Inferior parietal cortex (tissue), 1 donor: ENCODE data around the gene FOLR2.

Experiments used
- DNase-seq: peaks from one replicate; pipeline ENCODE4 v3.0.0-alpha.2; 2016; ENCODE audit errors: extremely low spot score

Gene FOLR2

DNA sequence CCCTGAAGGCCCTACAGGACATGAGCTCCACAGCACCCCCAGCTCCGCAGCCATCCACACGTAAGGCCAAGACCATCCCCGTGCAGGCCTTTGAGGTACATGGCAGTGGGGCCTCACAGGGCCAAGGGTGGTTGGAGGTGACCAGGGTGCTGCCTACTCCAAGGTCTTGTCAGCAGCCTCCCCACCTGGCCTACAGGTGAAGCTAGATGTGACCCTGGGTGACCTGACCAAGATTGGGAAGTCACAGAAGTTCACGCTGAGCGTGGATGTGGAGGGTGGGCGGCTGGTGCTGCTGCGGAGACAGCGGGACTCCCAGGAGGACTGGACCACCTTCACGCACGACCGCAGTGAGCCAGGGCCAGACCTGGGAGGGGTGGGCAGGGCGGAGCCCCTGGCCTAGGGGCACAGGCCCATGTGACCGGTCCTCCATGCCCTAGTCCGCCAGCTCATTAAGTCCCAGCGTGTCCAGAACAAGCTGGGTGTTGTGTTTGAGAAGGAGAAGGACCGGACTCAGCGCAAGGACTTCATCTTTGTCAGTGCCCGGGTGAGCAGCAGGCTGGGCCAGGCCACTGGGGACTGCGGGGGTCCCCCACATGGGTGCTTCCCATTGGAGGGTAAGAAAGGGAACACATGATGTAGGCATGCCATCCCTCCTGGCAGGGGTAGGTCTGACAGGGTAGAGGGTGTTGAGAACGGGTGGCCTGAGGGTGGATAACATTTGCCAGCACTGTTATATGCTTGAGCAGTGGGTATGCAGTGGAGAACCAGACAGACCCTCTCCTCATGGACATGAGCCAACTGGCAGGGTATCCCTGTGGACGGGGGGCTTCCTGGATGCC lies 13.6 kb downstream of the FOLR2 start:
- DNase-seq, result no peak

- DNase-seq, result no peak
These were observed 14.3 kb downstream of the FOLR2 start for GRCh38 chr11:72230764-72231365.

DNA sequence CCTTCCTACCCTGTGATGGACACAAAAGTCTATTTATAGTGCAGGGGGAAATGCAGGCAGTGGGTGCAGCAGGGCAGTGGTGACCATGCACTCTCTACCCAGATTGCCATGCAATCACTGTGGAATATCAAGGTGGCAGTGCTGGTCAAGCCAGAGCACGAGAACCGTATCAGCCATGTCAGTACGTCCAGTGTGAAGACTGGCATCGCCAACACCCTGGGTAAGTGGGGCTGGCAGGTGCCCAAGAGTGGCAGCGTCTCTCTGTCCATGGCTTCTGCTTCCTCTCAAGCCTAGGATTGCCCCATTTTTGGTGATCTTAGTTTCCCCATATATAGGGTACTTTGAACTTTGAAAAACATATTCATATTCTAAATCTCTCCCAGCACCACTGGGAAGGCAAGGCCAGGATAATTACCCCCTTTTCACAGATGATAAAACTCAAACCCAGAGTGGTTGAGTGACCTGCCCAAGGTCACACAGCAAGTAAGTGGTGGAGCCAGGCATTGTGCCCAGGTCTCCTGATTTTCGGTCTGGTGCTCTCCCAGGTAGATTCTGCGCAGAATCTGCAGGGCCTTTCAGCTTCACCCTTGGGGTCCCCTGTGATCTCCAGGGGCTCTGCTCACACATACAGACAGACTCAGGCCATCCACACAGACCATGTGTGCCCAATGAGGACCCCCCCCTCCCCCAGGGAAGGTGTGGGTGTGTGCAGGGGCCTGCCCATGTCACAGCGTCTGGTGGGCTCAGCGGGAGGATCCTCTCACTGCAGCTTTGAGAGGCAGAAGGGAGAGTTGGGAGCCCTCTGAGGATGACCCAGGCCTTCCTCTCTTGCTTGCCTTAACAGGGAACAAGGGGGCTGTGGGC lies 15.0 kb downstream of the FOLR2 start:
- no peak for DNase-seq

- no peak for DNase-seq
These were observed 15.9 kb downstream of the FOLR2 start for GRCh38 chr11:72232260-72233055.

GRCh38 chr11:72233056-72233772 lies 16.6 kb downstream of the FOLR2 start:
- DNase-seq, result no peak

GRCh38 chr11:72233773-72234513 lies 17.3 kb downstream of the FOLR2 start:
- no peak for DNase-seq

GRCh38 chr11:72234514-72234830 lies 17.9 kb downstream of the FOLR2 start:
- no peak for DNase-seq

GRCh38 chr11:72234920-72235319 lies 18.3 kb downstream of the FOLR2 start:
- DNase-seq, result no peak

DNA sequence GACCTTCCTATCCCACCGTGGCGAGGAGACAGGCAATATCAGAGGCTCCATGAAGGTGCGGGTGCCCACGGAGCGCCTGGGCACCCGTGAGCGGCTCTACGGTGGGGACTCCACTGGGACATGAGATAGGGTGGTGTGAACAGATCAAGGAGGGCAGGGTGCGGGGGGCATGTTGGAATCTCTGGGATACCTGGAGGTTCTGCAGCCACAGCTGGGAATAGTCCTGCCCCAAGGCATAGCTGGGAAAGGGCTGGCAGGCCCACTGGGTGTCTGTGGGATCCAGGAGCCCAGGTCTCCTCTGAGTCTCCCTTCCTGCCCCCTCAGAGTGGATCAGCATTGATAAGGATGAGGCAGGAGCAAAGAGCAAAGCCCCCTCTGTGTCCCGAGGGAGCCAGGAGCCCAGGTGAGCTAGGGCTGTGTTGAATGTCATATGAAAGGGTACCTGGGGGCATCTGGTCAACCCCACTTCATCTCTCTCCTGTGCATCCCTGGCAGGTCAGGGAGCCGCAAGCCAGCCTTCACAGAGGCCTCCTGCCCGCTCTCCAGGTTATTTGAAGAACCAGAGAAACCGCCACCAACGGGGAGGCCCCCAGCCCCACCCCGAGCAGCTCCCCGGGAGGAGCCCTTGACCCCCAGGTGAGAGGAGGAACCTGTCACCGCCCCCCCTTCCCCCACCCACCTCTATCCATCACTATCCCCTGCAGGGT lies 18.9 kb downstream of the FOLR2 start:
- no peak for DNase-seq

- no peak for DNase-seq
These were observed 19.6 kb downstream of the FOLR2 start for GRCh38 chr11:72236083-72236697.

DNA sequence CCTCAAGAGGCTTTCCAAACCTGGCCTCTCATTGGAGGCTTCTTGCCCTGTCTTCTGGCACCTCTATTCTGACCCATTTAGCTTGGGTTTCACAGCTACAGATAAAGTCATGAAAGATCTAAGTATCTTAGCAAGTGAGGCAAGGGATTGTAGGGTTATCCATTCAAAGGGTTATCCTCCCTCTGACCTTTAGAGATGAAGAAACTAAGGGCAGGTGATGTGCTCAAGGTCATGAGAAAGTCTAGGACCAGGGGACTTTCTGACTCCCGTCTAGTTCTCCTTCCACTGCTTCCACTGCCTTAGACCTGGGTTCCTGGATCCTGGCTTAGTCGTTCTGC lies 20.1 kb downstream of the FOLR2 start:
- no peak for DNase-seq

GRCh38 chr11:72237112-72237931 lies 20.7 kb downstream of the FOLR2 start:
- DNase-seq, result no peak

DNA sequence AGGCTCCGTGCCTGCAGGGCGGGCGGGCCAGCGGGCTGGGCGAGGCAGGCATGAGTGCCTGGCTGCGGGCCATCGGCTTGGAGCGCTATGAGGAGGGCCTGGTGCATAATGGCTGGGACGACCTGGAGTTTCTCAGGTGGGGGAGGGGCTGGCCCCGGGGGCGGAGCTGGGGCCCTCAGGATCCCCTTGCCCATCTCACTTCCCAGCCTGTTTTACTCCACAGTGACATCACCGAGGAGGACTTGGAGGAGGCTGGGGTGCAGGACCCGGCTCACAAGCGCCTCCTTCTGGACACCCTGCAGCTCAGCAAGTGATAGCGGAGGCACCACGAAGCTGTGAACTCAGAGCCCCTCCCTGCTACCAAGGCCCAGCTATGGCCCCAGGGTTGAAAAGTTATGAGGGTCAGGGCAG lies 21.5 kb downstream of the FOLR2 start:
- DNase-seq, result no peak

GRCh38 chr11:72238492-72239312 lies 22.1 kb downstream of the FOLR2 start:
- no peak for DNase-seq

DNA sequence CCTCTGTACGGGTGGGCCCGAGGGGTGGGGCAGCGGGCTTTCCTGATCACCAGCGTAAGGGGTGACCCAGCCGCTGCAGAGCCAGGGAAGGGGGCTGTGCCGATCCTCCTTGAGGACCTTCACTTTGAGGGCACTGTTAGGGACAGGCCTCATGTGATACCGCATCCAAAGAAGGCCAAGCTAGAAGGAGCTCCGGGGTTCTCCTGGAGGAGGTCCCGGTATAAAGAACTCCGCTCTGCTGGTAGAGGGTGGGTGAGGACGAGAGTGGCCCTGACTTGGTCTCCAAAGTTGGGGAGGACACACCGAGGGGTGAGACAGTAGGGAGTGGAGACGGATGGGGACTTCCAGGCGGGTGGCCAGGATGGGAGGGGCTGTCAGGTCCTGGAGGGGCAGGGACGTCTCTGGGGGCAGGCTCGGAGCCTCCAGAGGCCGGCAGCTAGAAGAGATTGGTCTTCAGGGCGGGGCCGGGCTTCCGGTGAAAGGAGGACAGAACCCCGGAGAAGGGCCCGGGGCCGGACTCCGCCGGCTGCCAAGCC lies 22.8 kb downstream of the FOLR2 start:
- DNase-seq, result no peak

DNA sequence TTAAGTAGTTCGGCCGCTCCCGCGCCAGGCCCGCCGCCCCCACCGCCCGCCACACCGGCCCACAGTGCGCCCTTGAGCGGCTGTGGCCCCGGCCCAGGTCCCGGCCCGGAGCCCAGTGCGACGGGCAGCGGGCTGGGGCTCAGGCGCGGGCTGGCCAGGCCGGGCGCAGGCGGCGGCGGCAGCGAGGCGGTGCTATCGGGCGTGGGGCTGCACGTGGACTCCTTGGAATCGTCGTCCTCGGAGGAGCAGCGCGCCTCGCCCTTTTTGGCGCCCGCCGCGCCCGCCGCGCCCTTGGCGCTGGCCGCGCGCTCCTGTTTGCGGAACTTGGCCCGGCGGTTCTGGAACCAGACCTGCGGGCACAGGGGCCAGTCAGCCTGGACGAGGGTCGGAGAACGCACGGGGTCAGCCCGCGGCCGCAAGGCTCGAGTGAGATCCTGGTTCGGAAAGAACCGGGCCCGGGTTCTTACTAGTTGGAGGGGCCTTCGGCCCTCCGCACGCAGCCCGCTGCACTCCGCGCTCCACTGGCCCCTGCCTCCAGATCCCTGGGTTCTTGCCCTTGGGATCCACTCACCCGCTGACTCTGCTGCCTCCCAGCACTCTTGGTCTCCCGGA lies 23.4 kb downstream of the FOLR2 start:
- DNase-seq, result no peak
